Hepatocyte (in vitro differentiated cells): Measurements from ENCODE around the gene NPM3. TPM values are rescaled to one million over a fixed set of nuclear protein-coding genes. Genes with fewer than 3 reads are reported as not detected.

Experiments
- DNase-seq: peaks from one replicate; pipeline ENCODE4 v3.0.0-alpha.2; 2016; ENCODE audit warnings: low spot score
- H2AFZ ChIP-seq: fragments of 200-600 bp; sonication (generic); 2 replicates; pipeline ENCODE4 v1.6.0; 2016; ENCODE audit warnings: antibody characterized with exemption, mild to moderate bottlenecking
- H3K27ac ChIP-seq: fragments of 200-600 bp; sonication (generic); 2 replicates; pipeline ENCODE4 v1.5.1; 2016; ENCODE audit warnings: mild to moderate bottlenecking
- H3K27me3 ChIP-seq: fragments of 200-600 bp; sonication (generic); 2 replicates; pipeline ENCODE4 v1.6.1; 2016
- H3K36me3 ChIP-seq: fragments of 200-600 bp; sonication (generic); replicated peaks from 2 replicates; pipeline ENCODE4 v1.5.1; 2016; ENCODE audit warnings: low read depth; ENCODE audit not compliant: insufficient read depth
- H3K4me1 ChIP-seq: fragments of 200-600 bp; sonication (generic); 2 replicates; pipeline ENCODE4 v1.5.1; 2016; ENCODE audit warnings: mild to moderate bottlenecking, moderate library complexity; ENCODE audit not compliant: insufficient read depth
- H3K4me2 ChIP-seq: fragments of 200-600 bp; sonication (generic); 2 replicates; pipeline ENCODE4 v1.6.0; 2016
- H3K4me3 ChIP-seq: fragments of 200-600 bp; sonication (generic); 2 replicates; pipeline ENCODE4 v1.5.1; 2016; ENCODE audit warnings: mild to moderate bottlenecking
- H3K79me2 ChIP-seq: fragments of 200-600 bp; sonication (generic); 2 replicates; pipeline ENCODE4 v1.6.0; 2017; ENCODE audit warnings: mild to moderate bottlenecking
- H3K9me2 ChIP-seq: fragments of 200-600 bp; sonication (generic); replicated peaks from 2 replicates; pipeline ENCODE4 v1.6.0; 2017; ENCODE audit warnings: mild to moderate bottlenecking; ENCODE audit not compliant: insufficient read depth
- H3K9me3 ChIP-seq: fragments of 200-600 bp; sonication (generic); 2 replicates; pipeline ENCODE4 v1.5.1; 2016; ENCODE audit warnings: low read depth, mild to moderate bottlenecking
- H4K20me1 ChIP-seq: fragments of 200-600 bp; sonication (generic); 2 replicates; pipeline ENCODE4 v1.6.0; 2016; ENCODE audit warnings: mild to moderate bottlenecking; ENCODE audit not compliant: insufficient read depth, poor library complexity, severe bottlenecking
- EZH2 ChIP-seq: fragments of 200-600 bp; sonication (generic); IDR thresholded peaks from 2 replicates; pipeline ENCODE4 v1.6.1; 2016; ENCODE audit warnings: antibody characterized with exemption, mild to moderate bottlenecking, borderline replicate concordance
- EZH2phosphoT487 ChIP-seq: fragments of 200-600 bp; sonication (generic); IDR thresholded peaks from one replicate; pipeline ENCODE4 v1.6.1; 2018; ENCODE audit warnings: antibody characterized with exemption, mild to moderate bottlenecking, low read depth, moderate library complexity; ENCODE audit not compliant: unreplicated experiment, severe bottlenecking
- WGBS: methylation state at CpG from one replicate; pipeline ENCODE4 v1.1.6; 2016; ENCODE audit warnings: low lambda C conversion rate; ENCODE audit errors: missing lambda C conversion rate; 5-methylcytosine and 5-hydroxymethylcytosine counted together
- polyA plus RNA-seq: library from polyadenylated mRNA; unstranded; fragments of >200 nt; fragmentation: Nextera tagmentation; extraction: Ambion mirVana; gene quantifications from 2 replicates; pipeline ENCODE4 v1.2.1, GENCODE V29; 2016
- total RNA-seq: library from RNA; depleted of rRNA; stranded (reverse); fragments of >200 nt; gene quantifications from 2 replicates; pipeline ENCODE4 v1.2.3, GENCODE V29; 2014
- TF ChIP-seq, protein P1 (sequence below): fragments of 200-600 bp; sonication (generic); IDR thresholded peaks from 2 replicates; pipeline ENCODE4 v1.5.1; 2016; ENCODE audit warnings: antibody characterized with exemption, mild to moderate bottlenecking; ENCODE audit not compliant: poor library complexity

NPM3 gene
- total and polyA plus RNA-seq, 2 experiments from 2014 or later: 5.1 to 69.4 TPM

DNA sequence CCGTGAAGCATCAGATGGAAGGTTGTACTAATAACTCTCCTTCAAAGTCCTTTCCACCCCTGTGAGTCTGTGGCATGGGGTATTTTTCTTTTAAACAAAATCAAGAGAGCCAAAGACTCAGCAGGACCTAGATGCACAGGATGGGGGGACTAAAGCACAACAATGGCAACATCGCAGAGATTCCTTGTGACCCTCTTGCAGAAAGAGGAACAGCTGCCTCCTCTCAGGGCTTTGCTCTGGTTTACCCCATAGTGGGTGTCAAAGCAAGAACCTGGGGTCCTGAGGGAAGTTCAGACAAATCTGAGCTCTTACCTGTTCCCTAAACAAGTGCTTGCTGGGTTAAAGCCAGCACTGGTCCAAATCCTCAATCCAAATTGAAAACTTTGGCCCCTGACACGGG is 46.6 kb downstream of the NPM3 start:
- TF ChIP-seq, protein P1, sequence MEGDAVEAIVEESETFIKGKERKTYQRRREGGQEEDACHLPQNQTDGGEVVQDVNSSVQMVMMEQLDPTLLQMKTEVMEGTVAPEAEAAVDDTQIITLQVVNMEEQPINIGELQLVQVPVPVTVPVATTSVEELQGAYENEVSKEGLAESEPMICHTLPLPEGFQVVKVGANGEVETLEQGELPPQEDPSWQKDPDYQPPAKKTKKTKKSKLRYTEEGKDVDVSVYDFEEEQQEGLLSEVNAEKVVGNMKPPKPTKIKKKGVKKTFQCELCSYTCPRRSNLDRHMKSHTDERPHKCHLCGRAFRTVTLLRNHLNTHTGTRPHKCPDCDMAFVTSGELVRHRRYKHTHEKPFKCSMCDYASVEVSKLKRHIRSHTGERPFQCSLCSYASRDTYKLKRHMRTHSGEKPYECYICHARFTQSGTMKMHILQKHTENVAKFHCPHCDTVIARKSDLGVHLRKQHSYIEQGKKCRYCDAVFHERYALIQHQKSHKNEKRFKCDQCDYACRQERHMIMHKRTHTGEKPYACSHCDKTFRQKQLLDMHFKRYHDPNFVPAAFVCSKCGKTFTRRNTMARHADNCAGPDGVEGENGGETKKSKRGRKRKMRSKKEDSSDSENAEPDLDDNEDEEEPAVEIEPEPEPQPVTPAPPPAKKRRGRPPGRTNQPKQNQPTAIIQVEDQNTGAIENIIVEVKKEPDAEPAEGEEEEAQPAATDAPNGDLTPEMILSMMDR: no peak
- TF ChIP-seq EZH2phosphoT487 (no peak), EZH2 (no peak)
- H3K4me3 ChIP-seq: no peak overlapping the region
- WGBS: 87% methylated on average over 3 of the region's 3 CpGs
- no peak overlapping the region for H2AFZ ChIP-seq
- no peaks in the 10 kb centered on the region for H3K36me3 ChIP-seq
- no peaks in the 10 kb centered on the region for H4K20me1 ChIP-seq
- no peak overlapping the region for H3K4me2 ChIP-seq
- no peaks in the 10 kb centered on the region for H3K27me3 ChIP-seq
- DNase-seq: no peak
- H3K9me3 ChIP-seq: no peaks in the 10 kb centered on the region
- no peaks in the 10 kb centered on the region for H3K4me1 ChIP-seq
- H3K79me2 ChIP-seq: no peaks in the 10 kb centered on the region
- no peak overlapping the region for H3K27ac ChIP-seq
- H3K9me2 ChIP-seq: no peaks in the 10 kb centered on the region

DNA sequence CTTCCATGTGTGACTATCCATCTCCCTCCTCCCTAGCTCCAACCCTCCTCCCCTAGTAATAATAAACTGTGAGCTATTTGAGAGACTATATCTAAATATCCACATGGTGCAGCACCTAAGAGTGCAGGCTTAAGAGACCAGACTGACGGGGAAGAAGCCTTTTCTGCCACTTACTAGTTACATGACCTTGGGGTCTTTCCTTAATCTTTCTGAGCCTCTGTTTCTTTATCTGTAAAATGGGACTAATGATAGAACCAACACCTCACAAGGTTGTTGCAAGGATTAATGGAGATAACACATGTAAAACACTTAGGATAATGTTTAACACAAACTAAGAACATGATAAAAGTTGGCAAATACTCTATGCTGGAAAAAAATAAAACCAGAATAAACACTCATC is 51.1 kb downstream of the NPM3 start:
- H3K4me2 ChIP-seq: no peak overlapping the region
- H3K79me2 ChIP-seq: no peaks in the 10 kb centered on the region
- no peaks in the 10 kb centered on the region for H4K20me1 ChIP-seq
- H3K27me3 ChIP-seq: no peaks in the 10 kb centered on the region
- no peaks in the 10 kb centered on the region for H3K9me3 ChIP-seq
- H3K36me3 ChIP-seq: no peaks in the 10 kb centered on the region
- H2AFZ ChIP-seq: no peak overlapping the region
- 57% methylated on average over 1 of the region's 1 CpG for WGBS
- H3K4me3 ChIP-seq: no peak overlapping the region
- TF ChIP-seq EZH2: no peak
- no peak for TF ChIP-seq EZH2phosphoT487
- TF ChIP-seq, protein P1: no peak
- no peaks in the 10 kb centered on the region for H3K4me1 ChIP-seq
- H3K9me2 ChIP-seq: no peaks in the 10 kb centered on the region
- H3K27ac ChIP-seq: no peak overlapping the region
- no peak for DNase-seq

Other genes with a start within 250 kb of the NPM3 start
- 17.7 and 20.9 TPM in 2 replicates for gene POLL, start 195.2 kb downstream of the NPM3 start, total RNA-seq
- 16.8 and 19.2 TPM in 2 replicates for gene POLL, start 195.2 kb downstream of the NPM3 start, polyA plus RNA-seq
- gene DPCD, start 195.1 kb downstream of the NPM3 start, total RNA-seq: 24.8 and 27.9 TPM in 2 replicates
- 26.5 and 30.1 TPM in 2 replicates for gene DPCD, start 195.1 kb downstream of the NPM3 start, polyA plus RNA-seq
- gene FBXW4, start 88.3 kb downstream of the NPM3 start, total RNA-seq: 28.5 and 32.7 TPM in 2 replicates
- gene FBXW4, start 88.3 kb downstream of the NPM3 start, polyA plus RNA-seq: 13.1 and 15.5 TPM in 2 replicates
- not detected in 2 replicates for gene FGF8, start 7.3 kb downstream of the NPM3 start, total RNA-seq
- not detected in 2 replicates for gene FGF8, start 7.3 kb downstream of the NPM3 start, polyA plus RNA-seq
- 66.4 and 76.8 TPM in 2 replicates for gene OGA, start 35.0 kb upstream of the NPM3 start, total RNA-seq
- gene OGA, start 35.0 kb upstream of the NPM3 start, polyA plus RNA-seq: 46.1 and 55.7 TPM in 2 replicates
- gene KCNIP2, start 60.4 kb upstream of the NPM3 start, total RNA-seq: 0.36 and 0.87 TPM in 2 replicates
- gene KCNIP2, start 60.4 kb upstream of the NPM3 start, polyA plus RNA-seq: 0.96 and 1.0 TPM in 2 replicates